Panc1 (cell line): ENCODE data around the gene WDFY2. TPM values are rescaled to one million over a fixed set of nuclear protein-coding genes. Genes with fewer than 3 reads are reported as not detected.

Experiments
- ATAC-seq: fragments of 200-7000 bp; cut with Tn5 transposase; 2 replicates; pipeline ENCODE4 v1.9.1; 2020; ENCODE audit warnings: mild to moderate bottlenecking, moderate library complexity
- BruUV-seq: library from RNA; stranded (reverse); fragments of 400-500 nt; replicated peaks from 2 replicates; lab custom pipeline; 2021; lab: Mats Ljungman, UMichigan
- CTCF ChIA-PET: fragments of 300-600 bp; sonication (Branson Sonifier 250); formaldehyde crosslinking; loops from one replicate; lab custom pipeline; 2022; ENCODE audit warnings: antibody characterized with exemption; lab: Charles Lee
- POLR2A ChIA-PET: fragments of 300-600 bp; sonication (Branson Sonifier 250); formaldehyde crosslinking; loops from one replicate; lab custom pipeline; 2022; ENCODE audit warnings: antibody characterized with exemption; lab: Charles Lee
- DNase-seq: peaks from one replicate; pipeline ENCODE4 v3.0.0-alpha.2; 2010; ENCODE audit warnings: low read depth, low spot score
- H3K27ac ChIP-seq: 2 replicates; pipeline ENCODE4 v1.5.1; 2011; ENCODE audit warnings: mild to moderate bottlenecking, low read length, inconsistent platforms
- H3K27me3 ChIP-seq: fragments of 200-500 bp; sonication (Bioruptor generic); 2 replicates; pipeline ENCODE4 v1.6.0; 2014; ENCODE audit warnings: low read length, inconsistent platforms; ENCODE audit not compliant: control insufficient read depth, insufficient read depth
- H3K36me3 ChIP-seq: fragments of 200-500 bp; sonication (Bioruptor generic); 2 replicates; pipeline ENCODE4 v1.5.1; 2014; ENCODE audit warnings: inconsistent platforms, mild to moderate bottlenecking, low read length, moderate library complexity; ENCODE audit not compliant: control insufficient read depth, insufficient read depth
- H3K4me1 ChIP-seq: 2 replicates; pipeline ENCODE4 v1.5.1; 2011; ENCODE audit warnings: inconsistent platforms, mild to moderate bottlenecking, low read length, moderate library complexity; ENCODE audit not compliant: control insufficient read depth, insufficient read depth
- H3K4me3 ChIP-seq, 2 experiments: 2 replicates each; pipeline ENCODE4 v1.5.1; 2011 to 2012; ENCODE audit warnings: low read depth in 2 of 2, low read length in 2 of 2, mild to moderate bottlenecking in 2 of 2, inconsistent platforms in 1 of 2, moderate library complexity in 1 of 2
- H3K9me3 ChIP-seq: fragments of 200-500 bp; sonication (Bioruptor generic); 2 replicates; pipeline ENCODE4 v1.5.1; 2014; ENCODE audit warnings: low read depth, mild to moderate bottlenecking, inconsistent platforms, low read length, moderate library complexity; ENCODE audit not compliant: control insufficient read depth, insufficient read depth
- POLR2AphosphoS5 ChIP-seq: IDR thresholded peaks from 2 replicates; pipeline ENCODE4 v1.6.1; 2012; ENCODE audit warnings: mild to moderate bottlenecking, low read depth, low read length, moderate library complexity
- REST ChIP-seq, 2 experiments: IDR thresholded peaks; 2 replicates each; pipeline ENCODE4 v1.6.1; 2011 to 2012; ENCODE audit warnings: low read depth in 2 of 2, control low read depth in 1 of 2, low read length in 1 of 2, mild to moderate bottlenecking in 1 of 2, moderate library complexity in 1 of 2; ENCODE audit not compliant: insufficient read depth in 1 of 2
- SIN3A ChIP-seq: IDR thresholded peaks from 2 replicates; pipeline ENCODE4 v1.6.1; 2012; ENCODE audit warnings: low read depth, mild to moderate bottlenecking, low read length, moderate library complexity, borderline replicate concordance; ENCODE audit not compliant: insufficient read depth
- TCF7L2 ChIP-seq: IDR thresholded peaks from 2 replicates; pipeline ENCODE4 v1.6.1; 2011; ENCODE audit warnings: mild to moderate bottlenecking, low read depth, low read length, inconsistent platforms
- in situ Hi-C: cut with HindIII; loops from 2 replicates; pipeline ENCODE4 v1.10.0; 2016; ENCODE audit warnings: low sequenced_read_pairs, low pct_unique_long_range_greater_than_20kb
- intact Hi-C: fragments of 100-400 bp; cut with micrococcal nuclease; formaldehyde crosslinking; loops from one replicate; pipeline ENCODE4 v1.10.0; 2022; ENCODE audit not compliant: unreplicated experiment
- total RNA-seq: library from RNA; stranded (reverse); gene quantifications from one replicate; pipeline ENCODE4 v1.2.1, GENCODE V29; 2021; ENCODE audit not compliant: unreplicated experiment
- TF ChIP-seq, protein P1 (sequence below): fragments of 450-650 bp; IDR thresholded peaks from 2 replicates; pipeline ENCODE4 v1.5.1; 2017; ENCODE audit warnings: mild to moderate bottlenecking

Gene WDFY2
- total RNA-seq, 1 experiment from 2014 or later = 7.8 TPM

GRCh38 chr13:51577690-51578089 lies 6.6 kb upstream of the WDFY2 start:
- DNase-seq (no peak), ATAC-seq (no peak)
- no peak overlapping the region for H3K4me3 ChIP-seq
- no peaks in the 10 kb centered on the region for H3K9me3 ChIP-seq
- BruUV-seq = no TSS peak
- ChIA-PET POLR2A (no interaction called here), CTCF (no interaction called here)
- no peaks in the 10 kb centered on the region for H3K27me3 ChIP-seq
- no peaks in the 10 kb centered on the region for H3K36me3 ChIP-seq
- TF ChIP-seq REST (IDR thresholded peaks at IDR 0.05; ENCODE audit: insufficient read depth in 1 of 2, low read depth in 2 of 2, low read length in 1 of 2) (no peak), TCF7L2 (no peak), POLR2AphosphoS5 (no peak), SIN3A (no peak)
- TF ChIP-seq, protein P1, sequence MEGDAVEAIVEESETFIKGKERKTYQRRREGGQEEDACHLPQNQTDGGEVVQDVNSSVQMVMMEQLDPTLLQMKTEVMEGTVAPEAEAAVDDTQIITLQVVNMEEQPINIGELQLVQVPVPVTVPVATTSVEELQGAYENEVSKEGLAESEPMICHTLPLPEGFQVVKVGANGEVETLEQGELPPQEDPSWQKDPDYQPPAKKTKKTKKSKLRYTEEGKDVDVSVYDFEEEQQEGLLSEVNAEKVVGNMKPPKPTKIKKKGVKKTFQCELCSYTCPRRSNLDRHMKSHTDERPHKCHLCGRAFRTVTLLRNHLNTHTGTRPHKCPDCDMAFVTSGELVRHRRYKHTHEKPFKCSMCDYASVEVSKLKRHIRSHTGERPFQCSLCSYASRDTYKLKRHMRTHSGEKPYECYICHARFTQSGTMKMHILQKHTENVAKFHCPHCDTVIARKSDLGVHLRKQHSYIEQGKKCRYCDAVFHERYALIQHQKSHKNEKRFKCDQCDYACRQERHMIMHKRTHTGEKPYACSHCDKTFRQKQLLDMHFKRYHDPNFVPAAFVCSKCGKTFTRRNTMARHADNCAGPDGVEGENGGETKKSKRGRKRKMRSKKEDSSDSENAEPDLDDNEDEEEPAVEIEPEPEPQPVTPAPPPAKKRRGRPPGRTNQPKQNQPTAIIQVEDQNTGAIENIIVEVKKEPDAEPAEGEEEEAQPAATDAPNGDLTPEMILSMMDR = no peak
- intact Hi-C loops = no loop called here
- no peak overlapping the region for H3K27ac ChIP-seq
- in situ Hi-C loops = no loop called here
- H3K4me1 ChIP-seq = no peaks in the 10 kb centered on the region

DNA sequence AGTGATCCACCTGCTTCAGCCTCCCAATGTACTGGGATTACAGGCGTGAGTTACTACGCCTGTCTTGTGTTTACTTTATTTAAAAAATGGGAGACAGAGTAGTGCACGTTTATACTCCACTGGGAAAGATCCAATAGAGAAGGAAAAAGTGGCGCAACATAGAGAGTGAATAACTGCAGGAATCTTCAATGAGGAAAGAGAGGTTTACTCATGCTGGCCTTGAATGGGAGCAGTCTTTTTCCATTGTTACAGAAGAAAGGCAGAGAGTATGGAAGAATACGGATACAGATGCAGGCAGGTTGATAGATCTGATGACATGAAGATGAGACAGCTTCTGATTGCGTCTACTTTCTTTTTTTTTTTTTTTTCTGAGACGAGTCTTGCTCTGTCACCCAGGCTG lies 4.6 kb upstream of the WDFY2 start:
- no peak overlapping the region for H3K4me3 ChIP-seq
- no TSS peak for BruUV-seq
- intact Hi-C loops = no loop called here
- CTCF ChIA-PET = no interaction called here
- no peaks in the 10 kb centered on the region; the same call in 1 of the 2 replicates for H3K4me1 ChIP-seq
- in situ Hi-C loops = no loop called here
- DNase-seq = no peak
- H3K36me3 ChIP-seq = no peaks in the 10 kb centered on the region
- H3K27me3 ChIP-seq = no peaks in the 10 kb centered on the region
- no peak for TF ChIP-seq SIN3A
- TF ChIP-seq, protein P1 = no peak
- POLR2A ChIA-PET = no interaction called here
- no peaks in the 10 kb centered on the region for H3K9me3 ChIP-seq
- ATAC-seq = no peak
- no peak overlapping the region for H3K27ac ChIP-seq
